ENCODE data around the gene AWAT2. TPM values are rescaled to one million over a fixed set of nuclear protein-coding genes. Genes with fewer than 3 reads are reported as not detected.

Gene AWAT2
- polyA plus RNA-seq, 6 donors from 2014 or later = not detected

DNA sequence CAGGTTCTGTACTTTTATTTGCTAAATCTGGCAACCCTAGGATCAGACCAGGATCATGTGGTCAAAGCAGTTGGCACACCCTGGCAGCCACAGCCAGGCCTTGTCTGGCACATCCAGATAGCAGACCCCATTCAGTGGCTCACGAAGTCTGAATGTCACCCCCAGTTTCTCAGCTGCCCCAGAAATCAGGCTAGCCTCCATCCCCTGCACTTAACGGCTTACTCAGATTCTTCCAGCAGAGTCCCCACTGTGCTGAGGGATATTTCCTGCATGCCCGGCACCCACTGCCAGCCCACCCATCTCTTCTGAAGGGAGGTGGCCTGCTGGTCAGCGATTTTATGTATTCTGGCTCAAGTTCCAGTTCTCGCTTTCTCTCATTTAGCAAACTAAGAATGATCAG, 4.7 kb upstream of the AWAT2 start:
- ATAC-seq (ENCODE audit: low read depth in 2 of 2) = no peak
- H3K27me3 Mint-ChIP-seq = peaks cover 0 to 35% (median 9%) of the 10 kb centered on the region in 3 donors
- no peaks in the 10 kb centered on the region for H3K9me3 Mint-ChIP-seq
- no peaks in the 10 kb centered on the region for H3K4me1 Mint-ChIP-seq
- no peak overlapping the region for H3K27ac Mint-ChIP-seq
- no peak overlapping the region for H3K4me3 Mint-ChIP-seq
- no peak for DNase-seq
- H3K36me3 Mint-ChIP-seq = no peaks in the 10 kb centered on the region

DNA sequence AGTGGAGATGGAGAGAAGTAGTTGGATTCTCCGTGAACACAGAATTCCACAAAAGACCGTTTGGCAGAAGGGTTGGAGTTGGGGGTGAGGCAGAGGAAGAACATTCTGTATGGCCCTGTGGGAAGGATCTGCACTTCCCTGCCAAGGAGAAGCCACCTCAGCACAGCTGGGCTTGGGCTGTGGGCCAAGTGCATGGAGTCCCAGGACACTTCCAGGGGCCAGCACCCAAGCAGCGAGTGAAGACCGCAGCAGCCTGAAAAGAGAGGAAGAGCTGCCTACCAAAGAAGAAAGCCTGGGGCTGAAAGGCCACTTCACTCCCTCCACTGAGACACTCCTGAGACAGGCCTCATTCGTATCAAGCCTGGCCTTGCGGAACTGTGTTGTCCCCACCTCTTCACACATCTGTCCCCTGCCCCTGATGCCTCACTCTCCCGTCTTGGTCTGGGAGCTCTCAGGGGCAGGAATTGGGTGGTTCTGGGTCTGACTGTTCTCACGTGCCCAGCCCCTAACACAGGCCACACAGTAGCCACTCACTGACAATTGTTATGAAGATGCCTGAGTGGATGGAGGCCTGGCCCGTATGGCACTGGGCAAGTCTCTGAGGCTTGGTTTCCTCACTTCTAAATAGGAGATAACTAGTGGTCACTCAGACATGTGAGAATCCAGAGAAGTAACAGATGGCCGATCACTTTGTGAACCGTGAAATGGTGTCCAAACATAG, 3.3 kb upstream of the AWAT2 start:
- no peak overlapping the region for H3K27ac Mint-ChIP-seq
- DNase-seq (no peak), ATAC-seq (ENCODE audit: low read depth in 2 of 2) (no peak)
- no peaks in the 10 kb centered on the region for H3K9me3 Mint-ChIP-seq
- H3K27me3 Mint-ChIP-seq = peaks cover 0 to 40% (median 9%) of the 10 kb centered on the region in 3 donors
- no peaks in the 10 kb centered on the region for H3K36me3 Mint-ChIP-seq
- no peak overlapping the region for H3K4me3 Mint-ChIP-seq
- no peaks in the 10 kb centered on the region for H3K4me1 Mint-ChIP-seq

DNA sequence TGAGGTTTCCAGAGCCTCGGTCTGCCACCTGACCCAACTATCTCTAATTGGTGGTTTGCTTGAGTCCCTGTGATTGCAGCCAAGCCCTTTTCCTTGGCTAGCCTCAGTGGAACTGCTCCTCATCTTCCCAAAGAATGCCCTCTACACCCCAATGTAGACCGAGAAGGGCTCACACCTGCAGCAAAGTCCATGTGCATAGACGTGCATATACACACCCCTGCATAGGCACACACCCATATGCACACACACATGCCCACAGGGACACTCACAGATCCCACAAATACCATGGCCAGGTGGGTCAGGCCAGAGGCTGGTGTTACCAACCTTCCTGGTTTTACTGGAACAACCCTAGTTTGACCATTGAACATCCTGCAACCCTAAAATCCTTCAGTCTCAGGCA, 332 bp downstream of the AWAT2 start:
- Mint-ChIP-seq H3K27me3 (peaks cover 0 to 35% (median 9%) of the 10 kb centered on the region in 3 donors), H3K27ac (no peak overlapping the region), H3K4me3 (no peak overlapping the region), H3K9me3 (no peaks in the 10 kb centered on the region), H3K4me1 (no peaks in the 10 kb centered on the region), H3K36me3 (no peaks in the 10 kb centered on the region)
- DNase-seq = no peak
- ATAC-seq (ENCODE audit: low read depth in 2 of 2) = no peak

DNA sequence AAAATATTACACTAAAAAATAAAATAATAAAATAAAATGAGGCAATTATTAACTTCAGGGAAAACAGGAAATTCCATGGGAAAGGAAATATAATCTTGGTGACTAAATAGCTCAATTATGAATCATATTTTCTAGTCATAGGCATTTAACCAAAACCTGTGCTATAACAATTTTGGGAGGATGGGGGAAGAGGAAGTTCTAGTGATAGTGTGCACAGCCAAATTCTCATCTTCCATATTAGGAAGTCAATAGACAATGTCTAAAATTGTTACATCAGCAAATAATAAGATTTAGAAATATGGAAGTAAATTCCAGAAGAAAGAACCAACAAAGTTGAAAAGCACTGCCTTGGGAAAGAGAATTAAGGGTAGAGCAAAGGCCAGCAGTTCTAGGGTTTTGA, 2.8 kb downstream of the AWAT2 start:
- no peaks in the 10 kb centered on the region for H3K36me3 Mint-ChIP-seq
- no peak overlapping the region for H3K4me3 Mint-ChIP-seq
- no peaks in the 10 kb centered on the region for H3K9me3 Mint-ChIP-seq
- DNase-seq = no peak
- no peak overlapping the region for H3K27ac Mint-ChIP-seq
- no peaks in the 10 kb centered on the region for H3K4me1 Mint-ChIP-seq
- peaks cover 0 to 37% (median 2%) of the 10 kb centered on the region in 3 donors for H3K27me3 Mint-ChIP-seq
- no peak for ATAC-seq (ENCODE audit: low read depth in 2 of 2)

DNA sequence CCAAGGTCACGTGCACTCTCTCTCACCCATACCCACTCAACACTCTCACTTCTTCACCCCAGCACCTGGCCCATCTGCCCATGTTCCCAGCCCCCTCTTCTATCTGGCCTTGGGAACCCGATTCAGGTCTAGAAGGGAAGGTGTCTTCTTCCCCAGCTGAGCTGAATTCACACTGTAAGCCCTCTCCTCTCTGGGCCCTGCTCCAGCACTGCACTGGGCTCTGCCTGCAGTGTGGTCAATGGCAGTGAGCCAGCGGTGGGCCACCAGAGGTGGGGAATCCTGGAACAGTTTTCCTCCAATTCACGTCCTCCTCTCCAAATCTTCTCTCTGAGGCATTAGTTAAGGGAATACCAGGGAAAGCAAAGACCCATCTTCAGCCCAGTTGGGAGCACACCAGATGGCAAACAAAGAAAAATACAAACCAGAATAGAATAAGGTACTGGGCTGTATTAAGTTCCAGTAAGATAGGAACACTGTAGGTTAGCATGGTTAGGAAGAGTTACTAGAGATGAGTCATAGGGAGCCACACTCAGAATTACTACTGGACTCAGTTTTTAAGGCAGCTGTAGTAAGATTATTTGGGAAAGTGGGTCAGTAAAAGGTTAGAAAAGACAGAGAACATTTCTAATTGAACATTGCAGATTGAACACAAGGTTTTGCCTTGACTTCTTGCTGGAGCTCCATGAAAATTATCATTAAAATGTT, 5.0 kb downstream of the AWAT2 start:
- H3K27ac Mint-ChIP-seq = no peak overlapping the region
- ATAC-seq (ENCODE audit: low read depth in 2 of 2) (no peak), DNase-seq (no peak)
- no peaks in the 10 kb centered on the region for H3K36me3 Mint-ChIP-seq
- H3K9me3 Mint-ChIP-seq = peaks cover 0 to 1% (median 0%) of the 10 kb centered on the region in 7 donors
- no peaks in the 10 kb centered on the region for H3K4me1 Mint-ChIP-seq
- H3K27me3 Mint-ChIP-seq = peaks cover 0 to 35% (median 0%) of the 10 kb centered on the region in 3 donors
- H3K4me3 Mint-ChIP-seq = no peak overlapping the region

DNA sequence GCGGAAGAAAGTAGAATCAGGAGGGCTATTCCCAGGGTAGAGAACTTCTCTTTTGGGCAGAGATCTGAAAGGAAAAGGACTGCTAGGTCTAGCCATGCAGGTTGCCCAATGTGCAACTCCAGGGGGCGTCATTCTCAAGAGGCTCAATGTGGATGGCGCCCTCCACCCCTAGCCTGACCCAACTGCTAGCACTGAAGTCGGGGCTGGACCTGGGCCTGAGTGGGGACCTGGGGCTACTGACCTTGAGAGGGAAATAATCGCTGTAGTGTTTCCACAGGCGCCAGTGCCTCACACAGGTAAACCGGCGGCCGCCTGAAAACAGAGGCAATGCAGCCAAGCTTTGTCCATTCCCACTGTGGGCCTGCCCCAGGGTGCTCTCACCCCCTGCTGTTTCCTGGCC, 6.1 kb downstream of the AWAT2 start:
- ATAC-seq (ENCODE audit: low read depth in 2 of 2) = no peak
- peaks cover 0 to 1% (median 0%) of the 10 kb centered on the region in 7 donors for H3K9me3 Mint-ChIP-seq

DNA sequence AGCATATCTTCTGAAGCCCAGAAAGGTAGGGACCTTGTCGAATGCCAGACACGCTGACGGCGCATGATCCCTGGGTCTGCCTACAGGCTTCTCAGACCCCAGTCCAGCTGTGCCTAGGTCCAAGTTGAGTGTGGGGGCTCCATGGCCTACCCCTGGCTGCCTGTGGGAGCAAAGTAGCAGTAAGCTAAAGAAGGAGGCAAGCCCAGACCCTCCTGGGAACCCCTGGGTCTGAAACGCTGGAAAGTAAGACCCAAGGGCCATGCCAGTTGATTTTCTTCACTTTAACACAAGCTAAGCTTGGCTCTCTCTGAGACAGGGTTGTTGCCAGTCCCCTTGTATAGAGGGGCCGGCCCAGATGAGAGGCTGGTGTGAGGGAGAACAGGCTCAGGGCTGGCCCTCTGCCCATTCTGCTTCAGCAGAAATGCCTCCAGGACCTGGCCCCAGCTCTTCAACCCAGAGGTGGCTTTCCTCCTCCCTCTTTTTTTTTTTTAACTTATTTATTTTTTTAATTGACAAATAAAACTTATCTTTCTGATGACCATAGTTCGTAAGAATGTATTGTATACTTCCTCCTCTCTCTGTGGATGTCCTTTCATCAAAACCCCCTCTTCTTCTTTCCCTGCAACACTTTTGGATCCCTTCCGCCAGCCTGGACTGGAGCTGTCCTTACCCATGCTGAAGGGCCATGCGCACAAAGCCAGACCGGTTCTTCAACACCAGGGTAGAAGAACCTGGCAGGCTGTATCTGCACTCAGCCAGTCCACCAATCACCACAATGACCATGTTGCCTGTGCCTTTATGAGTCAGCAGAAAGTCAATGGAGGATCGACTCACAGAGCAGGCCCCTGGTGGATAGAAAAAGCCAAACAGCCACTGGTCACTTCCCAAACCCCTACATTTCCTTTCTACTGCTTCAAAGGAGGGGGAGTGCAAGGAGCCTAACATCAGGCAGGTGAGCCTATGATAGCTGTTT, 7.1 kb downstream of the AWAT2 start:
- Mint-ChIP-seq H3K36me3 (no peaks in the 10 kb centered on the region), H3K27ac (no peak overlapping the region), H3K9me3 (peaks cover 0 to 1% (median 0%) of the 10 kb centered on the region in 7 donors), H3K4me3 (no peak overlapping the region), H3K4me1 (no peaks in the 10 kb centered on the region), H3K27me3 (peaks cover 0 to 24% (median 0%) of the 10 kb centered on the region in 3 donors)
- ATAC-seq (ENCODE audit: low read depth in 2 of 2) = no peak
- no peak for DNase-seq

More for the DNA sequence above, 6.1 kb downstream of the AWAT2 start:
- Mint-ChIP-seq H3K27ac (no peak overlapping the region), H3K27me3 (peaks cover 0 to 34% (median 0%) of the 10 kb centered on the region in 3 donors), H3K36me3 (no peaks in the 10 kb centered on the region), H3K4me1 (no peaks in the 10 kb centered on the region), H3K4me3 (no peak overlapping the region)
- DNase-seq = no peak

DNA sequence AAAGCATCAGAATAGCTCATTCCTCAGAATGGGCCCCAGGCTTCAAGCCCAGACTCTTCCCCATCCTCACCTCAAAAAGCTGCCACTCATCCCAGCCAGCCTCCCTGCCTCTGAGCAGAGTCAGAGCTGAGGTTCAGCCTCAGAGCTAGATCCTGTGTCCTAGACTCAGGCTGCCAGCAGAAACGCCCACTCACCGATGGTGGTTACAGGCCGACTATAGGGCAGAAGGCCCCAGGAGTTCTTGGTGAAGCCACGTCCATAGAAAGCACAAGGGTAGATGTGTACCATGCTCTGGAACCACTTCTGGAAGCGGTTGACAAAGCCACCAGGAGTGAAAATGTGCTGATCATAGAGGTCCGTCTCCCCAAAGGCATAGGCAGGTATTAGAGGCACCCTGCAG, 7.7 kb downstream of the AWAT2 start:
- ATAC-seq (ENCODE audit: low read depth in 2 of 2) (no peak), DNase-seq (no peak)
- Mint-ChIP-seq H3K4me3 (no peak overlapping the region), H3K27me3 (peaks cover 0 to 24% (median 0%) of the 10 kb centered on the region in 3 donors), H3K27ac (no peak overlapping the region), H3K4me1 (no peaks in the 10 kb centered on the region), H3K36me3 (no peaks in the 10 kb centered on the region), H3K9me3 (peaks cover 0 to 1% (median 0%) of the 10 kb centered on the region in 7 donors)

DNA sequence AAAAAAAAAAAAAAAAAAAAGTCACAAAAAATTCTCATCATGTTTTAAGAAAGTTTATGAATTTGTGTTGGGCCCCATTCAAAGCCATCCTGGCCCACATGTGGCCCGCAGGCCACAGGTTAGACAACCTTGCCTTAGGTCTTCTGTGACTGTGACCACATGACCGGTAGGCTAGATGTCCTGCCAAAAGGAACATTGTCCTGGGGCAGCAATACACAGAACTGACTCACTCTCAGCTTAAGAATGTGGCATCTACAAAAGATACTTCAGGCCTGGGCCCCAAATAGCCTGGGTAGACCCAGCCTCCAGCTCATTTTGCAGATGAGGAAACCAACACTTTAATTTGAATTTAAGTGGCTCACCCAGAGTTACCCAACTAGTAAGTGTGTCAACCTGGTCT, 10.0 kb downstream of the AWAT2 start:
- H3K4me3 Mint-ChIP-seq = no peak overlapping the region
- no peak for ATAC-seq (ENCODE audit: low read depth in 2 of 2)
- no peak overlapping the region for H3K27ac Mint-ChIP-seq
- H3K4me1 Mint-ChIP-seq = no peaks in the 10 kb centered on the region
- DNase-seq = no peak
- peaks cover 0 to 1% (median 0%) of the 10 kb centered on the region in 7 donors for H3K9me3 Mint-ChIP-seq
- no peaks in the 10 kb centered on the region for H3K36me3 Mint-ChIP-seq
- peaks cover 0 to 23% (median 0%) of the 10 kb centered on the region in 3 donors for H3K27me3 Mint-ChIP-seq

DNA sequence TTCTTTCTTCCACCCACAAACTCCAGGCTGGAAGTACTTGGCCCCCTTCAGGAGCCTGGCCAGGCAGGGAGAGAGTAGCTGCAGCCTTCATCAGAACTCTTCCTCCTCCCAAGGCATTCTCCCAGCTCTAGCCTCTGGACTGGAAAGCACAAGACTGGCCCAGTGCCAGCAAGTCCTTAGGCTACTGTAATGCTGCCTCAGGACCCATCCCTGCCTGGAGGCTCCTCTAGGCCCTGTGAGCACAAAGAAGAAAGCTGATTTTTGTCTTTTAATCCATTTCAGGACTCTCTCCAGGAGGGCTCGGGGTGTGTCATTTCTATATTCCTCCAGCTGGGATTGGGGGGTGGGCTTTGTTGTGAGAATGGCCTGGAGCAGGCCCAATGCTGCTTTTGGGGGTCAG, 10.8 kb downstream of the AWAT2 start:
- Mint-ChIP-seq H3K4me1 (no peaks in the 10 kb centered on the region), H3K9me3 (peaks cover 0 to 3% (median 0%) of the 10 kb centered on the region in 7 donors), H3K27me3 (peaks cover 0 to 17% (median 0%) of the 10 kb centered on the region in 3 donors), H3K36me3 (no peaks in the 10 kb centered on the region), H3K4me3 (no peak overlapping the region), H3K27ac (no peak overlapping the region)
- ATAC-seq (ENCODE audit: low read depth in 2 of 2) = no peak
- DNase-seq = no peak

DNA sequence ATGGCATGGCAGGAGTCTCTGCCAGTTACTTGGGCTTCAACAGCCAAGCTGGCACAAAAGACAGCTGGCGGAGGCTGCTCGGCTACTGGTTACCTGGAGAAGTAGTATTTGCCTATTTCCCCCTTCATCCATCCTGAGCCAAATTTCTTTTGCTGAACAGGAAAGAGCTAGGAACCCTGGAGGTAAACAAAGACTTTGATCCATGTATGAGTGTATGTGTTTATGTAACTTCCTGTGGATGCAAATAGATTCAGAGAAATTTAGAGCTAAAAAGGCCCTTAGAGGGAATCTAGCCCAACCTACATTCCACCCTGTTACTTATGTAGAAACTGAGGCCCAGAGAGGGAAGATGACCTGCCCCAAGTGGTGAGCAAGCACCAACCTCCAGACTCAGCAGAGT, 11.2 kb downstream of the AWAT2 start:
- H3K27me3 Mint-ChIP-seq = peaks cover 0 to 17% (median 0%) of the 10 kb centered on the region in 3 donors
- no peak for DNase-seq
- no peak overlapping the region for H3K27ac Mint-ChIP-seq
- H3K9me3 Mint-ChIP-seq = peaks cover 0 to 3% (median 0%) of the 10 kb centered on the region in 7 donors
- no peak overlapping the region for H3K4me3 Mint-ChIP-seq
- no peaks in the 10 kb centered on the region for H3K36me3 Mint-ChIP-seq
- ATAC-seq (ENCODE audit: low read depth in 2 of 2) = no peak
- H3K4me1 Mint-ChIP-seq = no peaks in the 10 kb centered on the region

DNA sequence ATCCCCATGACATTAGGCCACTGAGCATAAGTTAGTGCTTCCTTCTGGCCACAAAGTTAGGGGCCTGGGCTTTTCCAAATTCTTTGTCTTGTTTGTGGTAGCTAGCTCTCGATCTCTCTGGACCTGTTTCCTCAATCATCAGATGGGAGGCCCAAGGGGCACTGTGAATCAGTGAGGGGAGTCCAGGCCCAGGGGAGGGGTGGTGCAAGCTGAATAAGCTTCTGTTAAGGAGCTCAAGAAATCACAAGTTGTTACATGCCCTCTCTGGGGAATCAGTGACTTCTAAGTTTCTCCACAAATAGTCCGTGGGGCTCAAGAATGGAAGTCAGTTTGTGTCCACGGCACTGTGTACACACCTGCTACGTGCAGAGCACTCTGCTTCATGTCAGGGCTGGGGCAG, 15.1 kb downstream of the AWAT2 start:
- H3K27me3 Mint-ChIP-seq = peaks cover 0 to 15% (median 0%) of the 10 kb centered on the region in 3 donors
- DNase-seq (no peak), ATAC-seq (ENCODE audit: low read depth in 2 of 2) (no peak)
- peaks cover 0 to 1% (median 0%) of the 10 kb centered on the region in 7 donors for H3K9me3 Mint-ChIP-seq
- H3K4me3 Mint-ChIP-seq = no peak overlapping the region
- no peaks in the 10 kb centered on the region for H3K36me3 Mint-ChIP-seq
- H3K4me1 Mint-ChIP-seq = peaks cover 0 to 3% (median 0%) of the 10 kb centered on the region in 3 donors
- no peak overlapping the region for H3K27ac Mint-ChIP-seq

DNA sequence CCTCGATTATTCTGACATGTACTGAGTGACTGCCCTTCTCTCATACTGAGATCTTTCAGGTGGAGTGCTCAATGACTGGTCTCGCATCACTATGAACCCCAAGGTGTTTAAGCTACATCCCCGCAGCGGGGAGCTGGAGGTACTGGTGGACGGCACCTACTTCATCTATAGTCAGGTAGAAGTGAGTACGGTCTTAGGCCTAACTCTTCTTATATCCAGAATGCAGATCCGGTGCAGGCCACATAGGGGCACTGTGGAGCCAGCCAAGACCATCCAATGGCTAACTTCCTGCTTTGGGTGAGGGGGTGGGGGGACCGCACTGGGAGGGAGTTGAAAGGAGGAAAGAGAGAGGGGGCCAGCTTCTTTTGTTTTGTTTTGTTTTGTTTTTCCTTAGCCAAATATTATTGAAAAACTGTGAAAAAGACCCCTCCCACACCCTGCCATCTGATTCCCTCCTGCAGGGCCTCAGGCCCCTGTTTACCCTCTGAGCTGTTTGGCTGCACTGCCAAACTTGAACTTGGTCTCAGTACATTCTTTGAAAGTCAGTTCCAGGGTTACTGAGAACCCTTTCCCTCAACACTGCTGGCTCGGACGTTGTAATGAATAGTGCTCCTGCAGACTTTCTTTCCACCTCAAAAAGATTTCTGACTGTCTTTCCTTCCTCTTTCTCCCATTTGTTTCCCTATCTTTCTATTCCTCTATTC, 16.2 kb downstream of the AWAT2 start:
- Mint-ChIP-seq H3K9me3 (peaks cover 0 to 1% (median 0%) of the 10 kb centered on the region in 7 donors), H3K27me3 (peaks cover 0 to 15% (median 0%) of the 10 kb centered on the region in 3 donors), H3K4me1 (peaks cover 0 to 3% (median 0%) of the 10 kb centered on the region in 3 donors), H3K27ac (no peak overlapping the region), H3K4me3 (no peak overlapping the region), H3K36me3 (no peaks in the 10 kb centered on the region)
- ATAC-seq (ENCODE audit: low read depth in 2 of 2) (no peak), DNase-seq (no peak)

All from naive B cell (primary cell).